AG10803 (cell line): ENCODE results near the gene ABCD3.
"Not testable (repeated sequence)": the region's sequence is repeated elsewhere in the genome, so short reads cannot be mapped to it uniquely, and the experiment has no call there.

Experiments
- DNase-seq: peaks from one replicate; pipeline ENCODE4 v3.0.0; 2010; ENCODE audit warnings: low read depth
- H3K4me3 ChIP-seq: 2 replicates; pipeline ENCODE4 v1.5.1; 2011; ENCODE audit warnings: mild to moderate bottlenecking, low read length, control low read depth
- CTCF ChIP-seq: conservative IDR thresholded peaks from 2 replicates; pipeline ENCODE4 v1.5.1; 2011; ENCODE audit warnings: mild to moderate bottlenecking, low read length, control low read depth, inconsistent platforms

The ABCD3 gene

DNA sequence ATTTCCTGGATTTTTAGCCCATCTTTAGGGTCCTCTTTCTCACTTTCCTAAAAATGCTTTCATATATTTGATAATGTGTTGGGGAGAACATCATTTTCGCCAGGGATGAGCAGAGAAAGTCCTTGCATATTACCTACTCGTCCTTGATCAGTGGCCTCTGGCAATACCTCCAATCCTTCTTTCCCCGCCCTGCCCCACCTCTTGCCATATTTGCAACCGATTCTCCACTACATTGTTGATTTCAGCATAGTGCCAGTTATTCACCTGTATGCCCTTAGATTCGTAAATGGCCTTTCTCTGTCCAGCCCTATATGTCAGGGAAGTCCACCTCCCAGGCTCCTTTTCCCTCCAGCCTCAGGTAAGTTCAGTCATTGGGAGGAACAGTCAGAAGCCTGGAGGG is 136.9 kb downstream of the ABCD3 start:
- H3K4me3 ChIP-seq: no peak overlapping the region
- no peak for TF ChIP-seq CTCF
- DNase-seq: no peak

- TF ChIP-seq CTCF: no peak
- no peak for DNase-seq
- H3K4me3 ChIP-seq: no peak overlapping the region
Observed at GRCh38 chr1:94559921-94560320, 141.7 kb downstream of the ABCD3 start.

- DNase-seq: peak; percentile 65
- peak; percentile 31 for TF ChIP-seq CTCF
- H3K4me3 ChIP-seq: no peak overlapping the region
Observed at GRCh38 chr1:94560333-94560732, 142.1 kb downstream of the ABCD3 start.

DNA sequence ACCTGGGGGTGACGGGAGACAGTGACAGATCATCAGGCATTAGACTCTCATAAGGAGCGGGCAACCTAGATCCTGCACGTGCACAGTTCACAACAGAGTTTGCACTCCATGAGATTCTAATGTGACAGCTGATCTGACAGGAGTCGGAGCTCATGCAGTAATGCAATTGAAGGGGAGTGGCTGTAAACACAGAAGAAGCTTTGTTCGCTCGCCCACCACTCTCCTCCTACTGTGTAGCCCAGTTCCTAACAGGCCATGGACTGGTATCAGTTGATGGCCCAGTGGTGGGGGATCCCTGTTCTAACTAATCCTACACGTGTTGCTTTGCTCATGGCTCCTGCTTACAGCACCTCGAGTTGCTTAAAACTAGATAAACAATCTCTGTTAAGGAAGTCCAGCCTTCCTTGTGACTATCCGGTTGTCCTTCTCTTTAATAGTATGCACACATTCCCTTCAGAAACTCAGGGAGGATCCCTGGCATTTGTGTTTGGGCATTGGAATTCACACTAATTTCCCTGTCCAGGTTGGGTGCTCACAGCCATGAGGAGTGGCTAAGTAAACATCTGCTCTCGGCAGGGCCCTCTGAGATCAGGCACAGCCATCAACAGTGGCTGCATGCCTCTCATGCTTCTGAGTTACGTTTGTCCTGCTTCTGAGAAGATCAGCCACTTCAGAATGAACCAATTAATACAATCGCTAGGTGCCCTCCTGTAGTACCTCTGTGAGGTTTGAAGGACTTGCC is 144.5 kb downstream of the ABCD3 start:
- no peak for DNase-seq
- H3K4me3 ChIP-seq: no peak overlapping the region
- no peak for TF ChIP-seq CTCF

DNA sequence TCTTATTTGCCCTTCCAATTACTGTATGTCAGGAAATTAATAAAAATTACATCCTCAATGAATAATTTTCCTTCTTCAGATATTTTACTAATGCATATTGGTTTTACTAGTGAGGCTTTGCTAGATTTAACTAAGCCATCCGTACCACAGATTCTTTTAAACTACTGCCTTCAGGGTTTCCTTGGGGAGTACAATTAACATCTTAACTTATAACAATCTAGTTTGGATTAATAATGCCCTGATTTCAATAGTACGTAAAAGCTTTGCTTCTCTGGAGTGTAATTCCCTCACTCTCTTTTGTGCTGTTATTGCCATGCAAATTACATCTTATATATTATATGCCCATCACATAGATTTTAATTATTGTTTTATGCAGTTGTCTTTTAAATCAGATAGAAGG is 147.7 kb downstream of the ABCD3 start:
- DNase-seq: no peak
- H3K4me3 ChIP-seq: no peak overlapping the region
- TF ChIP-seq CTCF: no peak

DNA sequence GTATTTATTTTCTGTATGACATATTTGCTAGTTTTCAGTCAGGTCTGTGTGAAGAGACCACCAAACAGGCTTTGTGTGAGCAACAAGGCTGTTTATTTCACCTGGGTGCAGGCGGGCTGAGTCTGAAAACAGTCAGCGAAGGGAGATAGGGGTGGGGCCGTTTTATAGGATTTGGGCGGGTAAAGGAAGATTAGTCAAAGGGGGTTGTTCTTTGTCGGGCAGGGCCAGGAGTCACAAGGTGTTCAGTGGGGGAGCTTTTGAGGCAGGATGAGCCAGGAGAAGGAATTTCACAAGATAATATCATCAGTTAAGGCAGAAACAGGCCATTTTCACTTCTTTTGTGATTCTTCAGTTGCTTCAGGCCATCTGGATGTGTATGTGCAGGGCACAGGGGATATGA is 148.2 kb downstream of the ABCD3 start:
- not testable (repeated sequence) for DNase-seq, H3K4me3 ChIP-seq

DNA sequence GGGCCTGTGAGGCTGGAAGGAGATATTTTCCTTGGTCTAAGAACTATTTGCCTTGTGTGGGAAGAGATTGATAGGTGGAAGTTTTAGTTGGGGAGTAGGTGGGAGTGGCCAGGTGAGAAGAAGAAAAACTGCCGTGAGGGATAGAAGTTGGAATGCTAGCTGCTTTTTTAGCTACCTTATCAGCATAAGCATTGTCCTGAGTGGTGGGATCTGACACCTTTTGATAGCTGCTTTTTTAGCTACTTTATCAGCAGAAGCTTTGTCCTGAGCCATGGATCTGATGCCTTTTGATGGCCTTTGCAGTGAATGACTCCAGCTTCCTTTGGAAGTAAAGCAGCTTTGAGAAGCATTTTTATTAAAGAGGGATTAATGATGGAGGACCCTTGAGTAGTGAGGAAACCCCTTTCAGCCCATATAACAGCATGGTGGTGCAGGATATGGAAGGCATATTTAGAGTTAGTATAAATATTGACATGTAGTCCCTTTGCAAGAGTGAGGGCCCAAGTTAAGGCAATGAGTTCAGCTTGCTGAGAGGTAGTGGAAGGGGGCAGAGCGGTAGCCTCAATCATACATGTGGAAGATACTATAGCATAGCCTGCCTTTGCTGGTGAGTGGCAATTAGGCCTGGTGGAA is 149.9 kb downstream of the ABCD3 start:
- not testable (repeated sequence) for H3K4me3 ChIP-seq, DNase-seq
